Measurements from ENCODE around the gene NR1I3.

NR1I3 gene

GRCh38 chr1:161217831-161218230, 20.2 kb downstream of the NR1I3 start:
- DNase-seq = no peak

DNA sequence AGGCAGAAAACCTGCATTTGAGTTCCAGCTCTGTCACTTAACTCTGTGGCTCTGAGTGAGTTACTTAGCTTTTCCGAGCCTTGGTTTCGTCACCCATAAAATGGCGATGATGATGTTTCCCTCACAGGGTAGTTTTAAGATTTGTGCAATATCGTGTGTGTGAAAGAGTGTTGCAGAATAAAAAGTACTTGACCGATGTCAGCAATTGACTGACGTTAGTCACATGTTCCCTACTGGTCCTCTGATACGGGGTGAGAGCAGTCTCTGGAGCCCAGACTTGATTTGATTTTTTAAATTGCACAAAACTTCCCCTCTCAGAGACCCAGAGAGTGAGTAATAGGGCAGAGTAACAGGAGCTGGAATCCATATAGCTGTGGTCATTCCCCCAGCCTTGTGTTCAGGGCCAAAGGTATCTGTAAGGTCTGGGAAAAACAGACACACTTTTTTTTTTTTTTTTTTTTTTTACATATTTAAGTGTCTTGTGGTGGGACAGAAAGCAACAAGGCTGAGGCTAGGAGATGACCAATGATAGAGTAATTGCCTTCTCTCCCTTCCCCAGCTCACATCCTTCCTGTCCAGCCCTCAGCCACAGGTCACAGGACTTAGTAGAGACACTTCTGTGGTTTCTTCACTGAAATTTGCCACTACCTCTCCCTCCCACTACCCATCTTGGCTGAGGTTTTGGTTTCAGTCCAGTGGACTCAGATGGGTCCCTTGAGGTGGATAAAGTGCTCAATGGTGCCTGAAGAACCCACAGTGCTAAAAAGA, 20.9 kb downstream of the NR1I3 start:
- no peak for DNase-seq

- no peak for DNase-seq
Measured at GRCh38 chr1:161215076-161215475, 22.9 kb downstream of the NR1I3 start, which contains the start of gene FCER1G. Gene FCER1G (plus strand): TSS chr1:161215295. CDS start chr1:161215322, 27 bp downstream.

DNA sequence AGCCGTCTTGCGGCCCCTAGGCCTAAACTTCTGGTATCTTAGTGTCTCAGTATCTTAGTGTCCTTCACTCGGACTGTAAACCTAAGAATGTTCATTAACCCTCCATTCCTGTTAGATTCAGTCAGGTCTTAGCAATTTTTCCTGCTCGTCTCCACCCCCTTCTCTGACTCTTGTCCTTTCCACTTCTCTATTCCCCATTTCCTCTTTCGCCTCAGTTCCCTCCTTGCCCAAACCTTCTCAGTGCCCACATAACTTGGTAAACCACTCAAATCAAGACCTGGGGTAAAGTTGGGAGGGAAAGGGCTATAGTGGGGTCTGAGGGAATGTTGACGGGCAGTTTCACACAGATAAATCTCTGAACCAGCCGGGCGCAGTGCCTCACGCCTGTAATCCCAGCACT, 23.6 kb downstream of the NR1I3 start:
- DNase-seq = no peak

GRCh38 chr1:161209790-161210409, 28.1 kb downstream of the NR1I3 start:
- peak; percentile 59 for DNase-seq

DNA sequence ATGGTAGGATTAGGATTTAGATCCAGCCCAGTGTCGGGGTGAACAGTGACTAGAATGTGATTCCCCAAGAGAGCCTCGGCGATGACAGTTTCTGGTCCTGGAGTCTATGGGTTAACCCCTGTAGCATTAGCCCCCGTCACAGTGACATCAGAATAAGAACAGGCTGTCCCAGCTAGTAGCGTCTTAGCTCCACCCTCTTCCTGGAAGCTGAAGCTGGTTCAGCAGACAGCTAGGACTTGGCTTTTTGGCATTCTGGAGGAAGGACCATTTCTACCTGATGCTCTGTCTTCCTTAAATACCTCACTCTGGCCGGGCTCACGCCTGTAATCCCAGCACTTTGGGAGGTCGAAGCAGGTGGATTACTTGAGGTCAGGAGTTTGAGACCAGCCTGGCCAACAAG, 30.8 kb downstream of the NR1I3 start:
- no peak for DNase-seq

DNA sequence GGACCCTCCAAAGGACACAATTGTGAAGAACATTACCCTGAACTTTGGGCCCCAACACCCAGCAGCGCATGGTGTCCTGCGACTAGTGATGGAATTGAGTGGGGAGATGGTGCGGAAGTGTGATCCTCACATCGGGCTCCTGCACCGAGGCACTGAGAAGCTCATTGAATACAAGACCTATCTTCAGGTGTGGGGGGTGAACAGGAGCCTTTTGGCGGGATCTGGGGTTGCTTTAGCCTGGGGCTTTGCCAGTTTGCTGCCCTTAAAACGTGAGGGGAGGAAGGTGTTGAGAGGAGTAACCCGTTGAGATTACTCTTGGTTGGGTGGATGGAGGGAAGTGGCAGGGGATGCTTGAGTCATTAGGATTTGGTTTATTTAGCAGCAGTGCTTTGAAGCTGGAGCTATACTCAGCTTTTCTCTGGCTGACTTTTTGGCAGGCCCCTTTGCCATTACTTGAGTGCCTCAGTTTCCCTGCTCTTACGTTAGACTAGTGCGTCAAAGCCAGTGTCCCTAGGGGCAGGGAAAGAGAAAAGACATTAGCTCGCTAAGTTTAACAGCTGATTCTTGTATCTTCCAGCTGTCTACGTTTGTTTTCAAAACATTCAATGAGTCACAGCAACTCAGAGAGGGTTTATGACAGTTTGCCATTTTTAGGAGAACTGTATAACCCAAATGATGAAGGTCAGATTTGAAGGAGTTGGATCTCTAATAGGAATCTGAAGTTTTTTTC, 31.4 kb downstream of the NR1I3 start:
- no peak for DNase-seq

DNA sequence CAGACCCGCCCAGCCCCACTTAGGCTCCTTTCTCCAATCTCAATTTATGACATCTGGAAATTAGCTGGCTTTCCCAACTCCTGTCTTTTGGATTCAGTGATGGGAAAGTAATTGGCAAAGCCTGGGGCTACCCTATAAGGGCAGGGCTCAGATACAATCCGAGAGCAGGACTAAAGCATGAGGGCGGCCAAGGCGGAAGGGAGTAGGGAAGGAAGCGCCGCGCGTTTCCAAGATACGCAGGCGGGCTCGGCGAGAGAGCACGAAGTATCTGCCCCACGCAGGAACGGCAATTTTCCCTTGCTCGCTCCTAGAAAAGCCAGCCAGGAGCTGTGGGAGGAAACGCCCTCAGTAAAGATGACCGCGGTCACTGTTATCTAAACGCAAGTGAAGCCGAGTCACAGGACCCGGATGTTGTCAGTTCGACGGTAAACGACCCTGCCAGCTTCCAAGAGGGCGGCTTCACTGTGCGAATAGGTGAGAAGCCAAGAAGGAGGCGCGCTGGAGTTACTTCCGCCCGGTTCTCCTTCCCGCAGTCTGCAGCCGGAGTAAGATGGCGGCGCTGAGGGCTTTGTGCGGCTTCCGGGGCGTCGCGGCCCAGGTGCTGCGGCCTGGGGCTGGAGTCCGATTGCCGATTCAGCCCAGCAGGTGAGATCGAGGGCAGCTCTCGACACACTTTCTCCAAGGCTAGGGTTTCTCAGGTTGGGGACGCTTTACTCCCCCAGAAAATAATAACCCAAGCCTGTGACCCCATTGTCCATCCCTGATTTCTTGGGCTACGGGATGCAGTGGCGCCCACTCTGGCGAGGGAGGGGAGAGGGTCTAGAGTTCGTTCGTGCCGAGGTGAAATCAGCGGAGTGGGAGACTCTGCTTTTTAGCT, 35.9 kb downstream of the NR1I3 start, which contains the start of gene NDUFS2:
TSS of gene NDUFS2 (plus strand) at position 532 of the 877 bp plus-strand sequence. CDS start at position 551, 19 bp downstream.
- DNase-seq = peak; percentile 100

- no peak for DNase-seq
Measured at GRCh38 chr1:161200992-161201835, 36.8 kb downstream of the NR1I3 start.

DNA sequence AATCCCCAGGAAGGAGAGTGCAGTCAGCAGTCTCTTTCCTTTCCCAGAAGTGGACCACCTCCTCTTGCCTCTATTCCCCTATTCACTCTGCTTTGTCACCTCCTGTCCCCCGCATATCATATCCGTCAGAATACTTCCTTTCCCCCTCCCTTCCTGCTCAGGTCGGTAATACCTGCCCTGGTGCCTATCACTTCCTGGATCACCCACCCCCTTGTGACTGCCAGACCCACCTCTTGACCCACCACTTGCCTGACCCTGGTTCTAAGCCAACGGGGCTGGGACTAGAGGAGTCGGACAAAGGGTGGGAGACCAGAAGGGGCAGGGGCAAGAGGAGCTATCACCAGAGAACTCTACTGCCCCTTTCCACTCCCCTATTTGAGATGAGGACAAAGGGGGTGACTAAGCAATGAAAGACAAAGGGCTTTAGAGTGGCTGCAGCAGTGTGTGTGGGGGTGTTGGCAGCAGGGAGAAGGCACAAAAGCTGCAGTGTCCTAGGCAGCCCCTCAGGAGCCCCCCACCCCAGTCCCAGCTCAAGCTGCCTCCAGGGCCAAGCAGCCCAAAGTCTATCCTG, 37.5 kb downstream of the NR1I3 start:
- DNase-seq = no peak

- DNase-seq = no peak
Measured at GRCh38 chr1:161199506-161200139, 38.4 kb downstream of the NR1I3 start.

GRCh38 chr1:161198897-161199431, 39.0 kb downstream of the NR1I3 start, which contains the start of gene ADAMTS4:
Gene ADAMTS4 (minus strand): TSS chr1:161199054. CDS start chr1:161198627, 427 bp downstream.
- no peak for DNase-seq

- DNase-seq = peak; percentile 38
Measured at GRCh38 chr1:161198194-161198896, 39.7 kb downstream of the NR1I3 start.

DNA sequence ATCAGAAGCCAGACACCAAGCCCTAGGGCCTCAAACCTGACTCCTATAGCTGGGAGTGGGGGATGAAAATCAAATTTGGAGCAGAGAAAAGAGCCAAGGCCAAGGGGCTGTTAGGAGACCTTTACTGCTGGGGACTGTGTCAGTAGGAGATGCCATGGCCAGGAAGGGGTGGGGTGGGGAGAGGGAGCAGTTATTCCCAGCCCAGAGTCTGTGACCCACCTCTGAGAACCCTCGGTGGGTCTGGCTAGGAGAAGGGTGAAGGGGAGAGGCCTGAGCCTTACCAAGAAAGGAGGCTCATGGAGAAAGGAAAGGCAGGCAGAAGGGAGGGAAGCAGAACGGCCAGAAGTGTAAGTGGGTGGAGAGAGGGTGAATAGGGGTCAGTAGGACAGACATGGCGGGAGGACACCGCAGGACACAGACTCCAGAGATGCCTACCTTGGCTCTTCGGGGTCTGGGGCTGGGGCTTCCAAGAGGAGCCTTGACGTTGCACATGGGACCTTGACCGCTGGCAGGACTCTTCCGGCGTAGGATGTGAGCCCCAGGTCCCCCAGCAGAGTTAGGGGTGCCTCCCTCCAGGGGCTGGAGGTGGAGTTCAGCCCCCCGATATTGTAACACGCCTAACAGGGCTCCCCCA, 40.3 kb downstream of the NR1I3 start:
- no peak for DNase-seq

- no peak for DNase-seq
Measured at GRCh38 chr1:161196521-161197451, 41.2 kb downstream of the NR1I3 start.

DNA sequence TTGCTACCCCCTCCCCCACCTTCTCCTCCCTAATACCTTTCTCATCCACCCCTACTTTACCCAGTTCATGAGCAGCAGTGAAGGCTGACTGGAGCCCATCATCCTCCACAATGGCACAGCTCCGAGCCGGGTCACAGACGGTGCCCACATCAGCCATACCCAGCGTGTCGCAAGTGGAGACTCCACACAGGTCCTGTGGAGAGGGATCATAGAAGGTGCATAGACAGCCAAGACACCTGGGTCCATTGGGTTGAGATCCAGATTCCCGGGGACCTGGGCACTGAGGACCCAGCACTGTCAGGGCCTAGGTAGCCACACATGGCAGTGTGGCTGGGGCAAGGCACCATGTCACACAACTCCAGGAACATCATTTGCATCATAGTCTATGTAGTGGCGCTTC, 41.9 kb downstream of the NR1I3 start:
- DNase-seq = no peak

- DNase-seq = no peak
Measured at GRCh38 chr1:161195171-161195570, 42.8 kb downstream of the NR1I3 start.

Measured in DMS153 (cell line).